ENCODE data around the gene IQSEC1. TPM values are rescaled to one million over a fixed set of nuclear protein-coding genes. Genes with fewer than 3 reads are reported as not detected.

Gene IQSEC1
- total RNA-seq, 1 donor: 22.1 TPM

DNA sequence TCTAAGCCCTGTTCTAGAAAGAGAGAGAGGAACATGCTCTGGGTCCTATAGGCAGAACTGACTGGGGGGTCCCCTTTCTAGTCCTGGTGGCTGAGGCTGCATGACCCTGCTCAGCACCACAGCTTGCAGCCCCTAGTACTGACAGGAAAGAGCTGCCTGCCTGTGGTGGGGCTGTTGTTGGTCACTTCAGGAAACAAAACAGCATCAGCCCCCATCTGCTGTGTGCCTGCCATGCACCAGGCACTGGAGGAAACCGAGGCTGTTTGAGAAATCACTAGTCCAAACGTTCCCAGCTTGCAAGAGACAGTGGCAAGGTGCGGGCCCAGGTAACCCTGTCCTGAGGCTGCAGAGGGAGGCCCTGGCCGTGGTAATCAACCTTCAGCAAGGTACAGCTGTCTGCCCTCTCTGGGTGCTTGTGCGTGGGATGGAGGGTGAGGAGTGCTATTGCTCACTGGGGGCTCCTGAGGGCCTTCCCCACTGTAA is 90.6 kb downstream of the IQSEC1 start:
- TF ChIP-seq, protein P1, sequence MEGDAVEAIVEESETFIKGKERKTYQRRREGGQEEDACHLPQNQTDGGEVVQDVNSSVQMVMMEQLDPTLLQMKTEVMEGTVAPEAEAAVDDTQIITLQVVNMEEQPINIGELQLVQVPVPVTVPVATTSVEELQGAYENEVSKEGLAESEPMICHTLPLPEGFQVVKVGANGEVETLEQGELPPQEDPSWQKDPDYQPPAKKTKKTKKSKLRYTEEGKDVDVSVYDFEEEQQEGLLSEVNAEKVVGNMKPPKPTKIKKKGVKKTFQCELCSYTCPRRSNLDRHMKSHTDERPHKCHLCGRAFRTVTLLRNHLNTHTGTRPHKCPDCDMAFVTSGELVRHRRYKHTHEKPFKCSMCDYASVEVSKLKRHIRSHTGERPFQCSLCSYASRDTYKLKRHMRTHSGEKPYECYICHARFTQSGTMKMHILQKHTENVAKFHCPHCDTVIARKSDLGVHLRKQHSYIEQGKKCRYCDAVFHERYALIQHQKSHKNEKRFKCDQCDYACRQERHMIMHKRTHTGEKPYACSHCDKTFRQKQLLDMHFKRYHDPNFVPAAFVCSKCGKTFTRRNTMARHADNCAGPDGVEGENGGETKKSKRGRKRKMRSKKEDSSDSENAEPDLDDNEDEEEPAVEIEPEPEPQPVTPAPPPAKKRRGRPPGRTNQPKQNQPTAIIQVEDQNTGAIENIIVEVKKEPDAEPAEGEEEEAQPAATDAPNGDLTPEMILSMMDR (IDR thresholded peaks at IDR 0.05; ENCODE audit: extremely low read depth, low read depth, low read length): no peak
- Histone ChIP-seq H3K4me1 (ENCODE audit: insufficient read depth, low read length) (no peaks in the 10 kb centered on the region), H2AFZ (ENCODE audit: low read length) (no peak overlapping the region), H3K79me2 (ENCODE audit: insufficient read depth, low read length) (no peaks in the 10 kb centered on the region), H3K4me3 (ENCODE audit: insufficient read depth, low read length) (no peak overlapping the region), H4K20me1 (ENCODE audit: insufficient read depth, low read length) (peaks cover 33% of the 10 kb centered on the region), H3K36me3 (ENCODE audit: insufficient read depth, low read length) (no peaks in the 10 kb centered on the region), H3K9me3 (ENCODE audit: low read depth, low read length) (no peaks in the 10 kb centered on the region), H3K27ac (ENCODE audit: low read depth, low read length) (no peak overlapping the region), H3K27me3 (ENCODE audit: insufficient read depth, low read length) (no peaks in the 10 kb centered on the region), H3K4me2 (ENCODE audit: insufficient read depth, low read length) (no peak overlapping the region)
- no peak for DNase-seq (ENCODE audit: insufficient read length, low spot score, missing footprints)

DNA sequence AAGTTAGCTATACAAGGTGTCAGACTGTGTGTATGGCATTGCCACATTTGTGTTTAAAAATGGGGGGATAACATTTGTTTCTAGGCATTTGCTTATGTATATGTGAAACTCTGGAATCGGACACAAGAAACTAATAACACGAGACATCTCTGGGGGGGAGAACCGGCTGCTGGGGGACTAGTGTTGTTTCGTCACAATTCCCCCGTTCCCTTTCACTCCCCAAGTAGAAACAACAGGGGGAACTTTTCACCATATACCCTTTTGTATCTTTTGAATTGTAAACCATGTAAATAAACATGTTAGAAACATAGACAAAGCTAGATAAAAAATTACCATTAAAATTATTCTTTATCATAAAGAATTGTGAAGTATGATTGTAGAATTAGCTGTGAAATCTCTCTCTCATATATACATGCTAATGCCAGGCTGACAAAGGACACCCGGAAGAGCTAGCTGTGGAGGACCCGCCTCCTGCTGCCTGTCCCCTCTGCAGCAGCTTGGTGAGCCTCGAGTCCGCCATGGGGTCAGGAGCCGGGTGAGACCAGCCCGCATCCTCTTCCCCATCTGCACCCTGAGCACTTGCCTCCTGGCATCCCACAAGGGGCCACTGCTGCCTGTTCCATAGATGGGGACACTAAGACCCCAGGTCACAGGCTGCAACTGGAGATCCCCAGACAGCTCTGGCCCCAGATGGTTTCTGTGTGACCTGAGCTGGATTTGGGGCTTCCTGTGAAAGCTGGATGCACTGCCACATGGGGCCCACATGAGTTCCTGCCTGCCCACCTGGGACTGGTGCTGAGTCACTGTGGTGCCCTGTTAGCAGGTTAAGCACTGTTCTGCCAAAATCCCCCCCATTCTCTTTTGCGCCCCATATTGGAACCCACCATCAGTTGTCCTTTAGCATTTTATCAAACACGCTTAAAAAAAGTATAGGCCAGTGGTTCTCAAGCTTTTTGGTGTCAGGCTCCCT is 91.6 kb downstream of the IQSEC1 start:
- no peaks in the 10 kb centered on the region for H3K4me1 ChIP-seq (ENCODE audit: insufficient read depth, low read length)
- no peak overlapping the region for H2AFZ ChIP-seq (ENCODE audit: low read length)
- H3K4me2 ChIP-seq (ENCODE audit: insufficient read depth, low read length): no peak overlapping the region
- H3K9me3 ChIP-seq (ENCODE audit: low read depth, low read length): no peaks in the 10 kb centered on the region
- H3K4me3 ChIP-seq (ENCODE audit: insufficient read depth, low read length): no peak overlapping the region
- no peak overlapping the region for H3K27ac ChIP-seq (ENCODE audit: low read depth, low read length)
- H4K20me1 ChIP-seq (ENCODE audit: insufficient read depth, low read length): peaks cover 33% of the 10 kb centered on the region
- H3K36me3 ChIP-seq (ENCODE audit: insufficient read depth, low read length): no peaks in the 10 kb centered on the region
- H3K79me2 ChIP-seq (ENCODE audit: insufficient read depth, low read length): no peaks in the 10 kb centered on the region
- TF ChIP-seq, protein P1 (IDR thresholded peaks at IDR 0.05; ENCODE audit: extremely low read depth, low read depth, low read length): no peak
- DNase-seq (ENCODE audit: insufficient read length, low spot score, missing footprints): no peak
- no peaks in the 10 kb centered on the region for H3K27me3 ChIP-seq (ENCODE audit: insufficient read depth, low read length)

DNA sequence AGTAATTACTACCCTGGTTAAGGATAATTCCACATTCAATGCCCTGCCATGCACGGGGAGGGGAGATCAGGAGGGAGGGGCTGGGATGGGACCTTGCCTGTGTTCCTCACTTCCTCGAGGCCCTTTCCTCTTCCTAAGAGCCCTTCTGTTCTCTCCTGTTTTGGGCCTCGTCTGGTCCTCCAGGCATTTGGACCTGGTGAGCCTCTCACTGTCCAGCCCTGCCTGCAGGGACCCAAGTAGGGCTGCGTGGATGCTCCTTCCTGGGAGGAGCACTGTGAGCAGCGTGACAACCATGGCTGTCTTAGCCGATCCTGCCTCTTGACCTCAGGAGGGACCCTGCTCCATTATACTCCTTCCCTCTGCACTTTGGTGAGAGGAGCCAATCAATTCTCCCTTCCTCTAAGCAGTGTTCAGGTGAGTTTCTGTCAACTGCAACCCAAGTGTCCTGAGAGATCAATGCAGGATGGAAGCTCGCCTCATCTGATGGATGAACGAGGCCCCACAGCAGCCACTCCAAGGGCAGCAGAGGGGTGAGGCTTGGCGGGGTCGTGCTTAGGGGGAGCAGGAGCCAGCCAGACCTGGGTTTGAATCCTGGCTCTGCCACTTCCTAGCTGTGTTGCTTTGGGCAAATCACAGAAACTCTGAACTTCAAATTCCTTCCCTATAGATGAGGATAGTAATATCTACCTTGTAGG is 92.5 kb downstream of the IQSEC1 start:
- no peaks in the 10 kb centered on the region for H3K27me3 ChIP-seq (ENCODE audit: insufficient read depth, low read length)
- TF ChIP-seq, protein P1 (IDR thresholded peaks at IDR 0.05; ENCODE audit: extremely low read depth, low read depth, low read length): no peak
- no peak overlapping the region for H3K4me2 ChIP-seq (ENCODE audit: insufficient read depth, low read length)
- no peak overlapping the region for H3K4me3 ChIP-seq (ENCODE audit: insufficient read depth, low read length)
- no peaks in the 10 kb centered on the region for H3K79me2 ChIP-seq (ENCODE audit: insufficient read depth, low read length)
- peaks cover 36% of the 10 kb centered on the region for H4K20me1 ChIP-seq (ENCODE audit: insufficient read depth, low read length)
- no peak for DNase-seq (ENCODE audit: insufficient read length, low spot score, missing footprints)
- no peak overlapping the region for H3K27ac ChIP-seq (ENCODE audit: low read depth, low read length)
- H3K36me3 ChIP-seq (ENCODE audit: insufficient read depth, low read length): no peaks in the 10 kb centered on the region
- H2AFZ ChIP-seq (ENCODE audit: low read length): no peak overlapping the region
- no peaks in the 10 kb centered on the region for H3K4me1 ChIP-seq (ENCODE audit: insufficient read depth, low read length)
- H3K9me3 ChIP-seq (ENCODE audit: low read depth, low read length): no peaks in the 10 kb centered on the region
